SK-N-SH (cell line): ENCODE measurements around the gene POTEB3.
"Not testable (repeated sequence)": the region's sequence is repeated elsewhere in the genome, so short reads cannot be mapped to it uniquely, and the experiment has no call there.

ENCODE experiments used
- EZH2phosphoT487 ChIP-seq: fragments of 200-600 bp; sonication (generic); IDR thresholded peaks from 2 replicates; pipeline ENCODE4 v1.6.1; 2017; ENCODE audit warnings: low read depth, mixed run types, mild to moderate bottlenecking, antibody characterized with exemption, moderate library complexity, borderline replicate concordance
- TCF12 ChIP-seq: IDR thresholded peaks from 2 replicates; pipeline ENCODE4 v1.4.0; 2012
- TF ChIP-seq, protein P1 (sequence below): fragments of 200-600 bp; sonication (generic); IDR thresholded peaks from 2 replicates; pipeline ENCODE4 v1.6.1; 2017; ENCODE audit warnings: antibody characterized with exemption, mild to moderate bottlenecking, moderate library complexity

DNA sequence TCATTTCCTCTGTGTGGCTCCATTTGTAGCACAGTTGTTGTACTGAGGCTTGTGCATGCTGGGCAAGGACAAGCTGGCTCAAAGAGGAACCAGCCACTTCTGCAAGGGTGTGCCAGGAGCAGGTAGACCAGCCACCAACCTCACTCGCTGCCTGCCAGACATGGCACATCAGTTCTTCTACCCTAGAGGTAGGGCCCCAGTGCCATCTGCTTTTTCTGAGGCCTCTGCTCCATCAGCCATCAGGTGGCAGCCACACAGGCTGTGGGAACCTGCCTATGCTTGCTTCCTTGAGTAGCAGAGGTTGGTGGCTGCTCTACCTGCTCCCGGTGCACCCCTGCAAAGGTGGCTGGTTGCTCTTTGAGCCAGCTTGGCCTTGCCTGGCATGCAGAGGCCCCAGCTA is 42.6 kb downstream of the POTEB3 start:
- TF ChIP-seq EZH2phosphoT487, TCF12: not testable (repeated sequence)
- TF ChIP-seq, protein P1, sequence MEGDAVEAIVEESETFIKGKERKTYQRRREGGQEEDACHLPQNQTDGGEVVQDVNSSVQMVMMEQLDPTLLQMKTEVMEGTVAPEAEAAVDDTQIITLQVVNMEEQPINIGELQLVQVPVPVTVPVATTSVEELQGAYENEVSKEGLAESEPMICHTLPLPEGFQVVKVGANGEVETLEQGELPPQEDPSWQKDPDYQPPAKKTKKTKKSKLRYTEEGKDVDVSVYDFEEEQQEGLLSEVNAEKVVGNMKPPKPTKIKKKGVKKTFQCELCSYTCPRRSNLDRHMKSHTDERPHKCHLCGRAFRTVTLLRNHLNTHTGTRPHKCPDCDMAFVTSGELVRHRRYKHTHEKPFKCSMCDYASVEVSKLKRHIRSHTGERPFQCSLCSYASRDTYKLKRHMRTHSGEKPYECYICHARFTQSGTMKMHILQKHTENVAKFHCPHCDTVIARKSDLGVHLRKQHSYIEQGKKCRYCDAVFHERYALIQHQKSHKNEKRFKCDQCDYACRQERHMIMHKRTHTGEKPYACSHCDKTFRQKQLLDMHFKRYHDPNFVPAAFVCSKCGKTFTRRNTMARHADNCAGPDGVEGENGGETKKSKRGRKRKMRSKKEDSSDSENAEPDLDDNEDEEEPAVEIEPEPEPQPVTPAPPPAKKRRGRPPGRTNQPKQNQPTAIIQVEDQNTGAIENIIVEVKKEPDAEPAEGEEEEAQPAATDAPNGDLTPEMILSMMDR, result not testable (repeated sequence)
